CD4-positive, alpha-beta T cell treated with Interleukin-17A for 1 hour (primary cell): ENCODE results near the gene SLC2A2.

Source experiments
- DNase-seq: peaks from one replicate; pipeline ENCODE4 v3.0.0-alpha.2; 2020

SLC2A2 gene

GRCh38 chr3:171028025-171028778 lies 1.7 kb upstream of the SLC2A2 start:
- peak; percentile 10 for DNase-seq

GRCh38 chr3:171023566-171023965 lies 3.0 kb downstream of the SLC2A2 start:
- DNase-seq, result no peak

DNA sequence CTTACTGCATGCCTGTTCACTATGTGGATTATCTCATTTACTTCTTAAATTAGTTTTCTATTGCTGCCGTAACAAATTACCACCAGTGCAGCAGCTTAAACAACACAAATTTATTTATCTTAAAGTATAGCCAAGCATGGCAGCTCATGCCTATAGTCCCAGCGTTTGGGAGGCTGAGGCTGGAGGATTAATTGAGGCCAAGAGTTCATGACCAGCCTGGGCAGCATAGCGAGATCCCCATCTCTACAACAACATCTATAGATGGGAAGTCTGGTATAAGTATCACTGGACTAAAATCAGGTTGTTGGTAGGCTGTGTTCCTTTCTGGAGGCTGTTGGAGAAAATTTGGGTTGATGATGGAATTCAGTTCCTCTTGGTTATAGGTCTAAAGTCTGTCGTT lies 5.1 kb downstream of the SLC2A2 start:
- no peak for DNase-seq

DNA sequence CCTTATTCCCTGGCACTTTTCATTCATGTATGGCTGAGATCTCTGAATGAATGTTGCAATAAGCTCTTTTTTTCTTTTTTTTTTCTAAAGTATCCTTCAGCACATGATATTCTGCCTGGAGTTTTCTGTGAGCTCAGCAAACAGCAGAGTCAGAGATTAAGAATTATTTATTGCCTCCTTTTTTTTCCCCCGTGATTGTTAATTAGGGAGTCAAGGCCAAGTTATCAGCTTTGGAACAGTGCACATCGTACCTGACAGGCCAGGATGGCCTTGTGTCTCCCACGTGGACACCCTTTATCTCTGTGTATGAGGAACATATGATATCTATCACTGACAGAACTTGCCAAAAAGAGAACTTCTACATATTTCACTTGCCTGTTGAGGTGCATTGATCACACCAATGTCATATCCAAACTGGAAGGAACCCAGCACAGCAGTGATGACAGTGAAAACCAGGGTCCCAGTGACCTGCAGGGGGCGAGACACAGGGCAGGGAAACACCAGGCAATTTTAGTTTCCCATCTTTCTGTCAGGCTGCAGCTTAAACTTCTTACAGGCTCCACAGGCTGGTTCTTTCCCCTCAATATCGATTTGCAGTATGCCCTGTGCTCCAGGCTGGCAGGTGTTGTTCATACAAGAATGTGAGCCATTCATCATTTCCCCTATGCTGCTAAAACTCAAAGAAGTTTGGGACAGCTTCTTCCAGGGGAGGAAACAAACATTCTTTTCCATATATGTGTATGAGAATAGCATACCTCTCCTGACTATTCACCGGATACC lies 8.2 kb downstream of the SLC2A2 start:
- DNase-seq, result no peak

GRCh38 chr3:171013822-171014748 lies 12.4 kb downstream of the SLC2A2 start:
- no peak for DNase-seq

- DNase-seq, result no peak
Measured at GRCh38 chr3:171011873-171012336, 14.6 kb downstream of the SLC2A2 start.

DNA sequence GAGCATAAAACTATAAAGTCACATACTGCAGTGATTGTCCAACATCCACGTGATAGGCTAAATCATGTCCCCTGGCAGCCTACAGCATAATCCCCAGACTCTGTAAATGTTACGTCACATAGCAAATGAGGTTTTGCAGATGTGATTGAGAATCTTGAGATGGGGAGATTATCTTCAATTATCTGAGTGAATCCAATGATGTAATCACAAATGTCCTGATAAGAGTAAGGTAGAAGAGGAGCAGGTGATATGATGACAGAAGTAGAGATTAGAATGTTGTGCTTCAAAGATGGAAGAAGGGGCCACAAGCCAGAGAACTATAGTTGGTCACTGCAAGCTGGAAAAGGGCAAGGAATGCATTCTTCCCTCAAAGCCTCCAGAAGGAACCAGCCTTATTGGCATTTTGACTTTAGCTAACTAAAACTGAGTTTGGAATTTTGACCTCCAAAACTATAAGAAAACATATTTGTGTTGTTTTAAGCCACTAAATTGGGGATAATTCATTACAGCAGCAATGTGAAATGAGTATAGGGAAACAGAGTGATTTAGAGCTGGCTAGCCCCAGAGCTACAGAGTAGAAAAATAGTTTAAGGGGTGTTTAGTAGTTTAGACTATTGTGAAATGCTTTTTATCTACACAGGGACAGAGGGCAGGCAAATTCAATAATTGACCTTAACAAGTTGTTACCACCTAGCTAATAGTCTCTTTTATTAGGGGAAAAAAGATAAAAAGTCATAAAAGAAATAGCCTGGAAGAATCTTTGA lies 15.2 kb downstream of the SLC2A2 start:
- no peak for DNase-seq

- no peak for DNase-seq
Measured at GRCh38 chr3:171007316-171007715, 19.2 kb downstream of the SLC2A2 start.

DNA sequence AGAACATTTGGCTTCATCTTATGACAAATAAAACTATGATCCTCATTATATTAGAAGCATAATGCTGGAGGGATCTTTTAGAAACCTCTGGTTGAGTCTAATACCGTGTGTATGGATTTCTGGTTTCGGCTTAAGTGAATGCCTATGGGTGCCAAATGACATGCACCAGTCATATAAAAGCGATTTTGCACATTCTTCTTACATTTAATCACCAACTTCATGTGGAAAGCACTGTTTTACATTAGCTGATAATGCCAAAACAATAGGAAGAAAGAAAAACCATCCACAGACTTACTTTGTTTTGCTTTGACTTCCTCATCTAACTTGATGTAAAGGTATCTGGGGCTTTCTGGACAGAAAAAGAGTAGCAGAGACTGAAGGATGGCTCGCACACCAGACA lies 20.9 kb downstream of the SLC2A2 start:
- no peak for DNase-seq

- DNase-seq, result no peak
Measured at GRCh38 chr3:171001957-171002694, 24.4 kb downstream of the SLC2A2 start.

DNA sequence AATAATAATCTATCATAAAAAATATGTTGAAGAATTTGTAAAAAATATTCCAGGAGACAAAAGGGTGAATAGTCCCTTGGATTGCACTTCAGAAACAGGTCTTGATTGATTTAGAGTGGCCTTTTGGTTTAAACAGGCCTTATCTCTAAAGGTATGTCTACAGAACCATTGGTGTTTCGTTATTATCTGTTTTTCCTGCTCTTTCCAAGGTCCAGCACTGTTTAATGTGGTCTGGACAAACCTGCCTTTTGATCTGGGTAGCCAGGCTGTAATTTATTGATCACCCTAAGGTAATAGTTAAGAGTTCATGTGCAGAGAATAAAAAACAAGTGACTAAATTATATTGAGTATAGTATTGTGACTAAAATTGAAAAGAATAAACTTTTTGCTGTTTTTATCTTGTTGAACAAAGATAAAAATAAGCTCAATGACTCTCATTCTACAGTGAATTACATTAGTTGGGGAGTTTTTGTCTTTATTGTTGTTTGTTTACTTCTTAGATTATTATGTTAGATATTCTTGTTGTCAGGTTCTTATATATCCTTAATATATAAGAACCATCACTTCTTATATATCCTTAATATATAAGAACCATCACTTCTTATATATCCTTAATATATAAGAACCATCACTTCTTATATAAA lies 25.1 kb downstream of the SLC2A2 start:
- DNase-seq, result no peak

DNA sequence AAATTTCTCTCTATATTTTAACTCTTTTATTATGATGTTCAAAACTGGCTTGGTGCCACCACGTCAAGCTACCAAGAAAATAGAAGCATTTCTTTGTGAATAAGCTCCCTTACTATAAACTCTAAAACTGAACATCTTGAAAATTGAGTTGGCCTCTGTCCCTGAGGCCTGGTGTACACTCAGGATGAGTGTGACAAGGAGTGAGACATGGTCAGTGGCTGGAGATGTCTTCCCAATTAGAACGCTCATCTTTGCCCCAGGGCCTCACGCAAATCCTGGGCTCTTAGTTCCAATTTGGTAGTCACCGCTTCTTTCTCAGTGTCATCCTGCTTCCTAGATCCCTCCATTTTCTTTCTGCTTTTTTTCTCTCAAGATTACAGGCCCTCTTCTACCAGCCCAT lies 26.2 kb downstream of the SLC2A2 start:
- DNase-seq, result no peak

- DNase-seq, result no peak
Measured at GRCh38 chr3:170999737-171000242, 26.7 kb downstream of the SLC2A2 start.

DNA sequence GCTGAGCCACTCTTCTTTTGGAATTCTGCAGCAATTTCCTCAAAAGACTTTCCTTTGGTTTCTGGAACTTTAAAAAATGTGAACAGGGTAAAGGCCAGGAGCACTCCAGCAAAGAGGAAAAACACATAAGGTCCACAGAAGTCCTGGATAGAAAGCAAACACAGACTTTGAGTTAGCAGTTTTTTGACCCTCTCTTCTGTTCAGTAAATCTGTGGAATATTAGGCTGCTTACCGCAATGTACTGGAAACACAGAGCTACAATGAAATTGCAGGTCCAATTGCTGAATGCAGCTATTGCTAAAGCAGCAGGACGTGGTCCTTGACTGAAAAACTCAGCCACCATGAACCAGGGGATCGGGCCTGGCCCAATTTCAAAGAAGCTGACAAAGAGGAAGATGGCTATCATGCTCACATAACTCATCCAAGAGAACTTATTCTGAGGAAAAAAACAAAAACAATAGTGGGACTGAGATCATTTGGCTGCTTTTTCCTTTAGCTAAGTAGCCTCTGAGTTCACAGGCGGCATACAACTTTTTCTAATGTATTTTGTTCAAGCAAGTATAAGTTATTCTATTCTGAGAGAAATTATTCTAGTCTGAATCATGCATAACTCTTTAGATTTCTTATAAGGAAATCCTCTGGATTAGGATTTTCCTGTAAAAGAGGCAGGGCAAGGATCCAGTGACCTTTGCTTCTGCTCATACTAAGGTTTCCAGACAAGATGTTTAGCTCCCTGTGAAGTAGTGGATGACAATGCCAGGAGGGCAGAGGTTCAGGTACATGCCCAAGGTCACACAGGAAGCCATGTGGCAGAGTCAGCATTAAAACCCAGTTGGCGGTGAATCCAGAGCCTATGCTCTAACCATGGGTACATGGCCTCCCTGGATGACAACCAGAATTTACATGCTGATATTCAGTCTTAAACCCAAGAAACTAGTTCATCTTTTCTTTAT lies 28.3 kb downstream of the SLC2A2 start:
- DNase-seq, result no peak

GRCh38 chr3:170992854-170993253 lies 33.7 kb downstream of the SLC2A2 start:
- DNase-seq, result no peak

- DNase-seq, result no peak
Measured at GRCh38 chr3:170991664-170992063, 34.9 kb downstream of the SLC2A2 start.

GRCh38 chr3:170989100-170989648 lies 37.3 kb downstream of the SLC2A2 start:
- DNase-seq, result no peak

- no peak for DNase-seq
Measured at GRCh38 chr3:170988378-170988777, 38.1 kb downstream of the SLC2A2 start.

DNA sequence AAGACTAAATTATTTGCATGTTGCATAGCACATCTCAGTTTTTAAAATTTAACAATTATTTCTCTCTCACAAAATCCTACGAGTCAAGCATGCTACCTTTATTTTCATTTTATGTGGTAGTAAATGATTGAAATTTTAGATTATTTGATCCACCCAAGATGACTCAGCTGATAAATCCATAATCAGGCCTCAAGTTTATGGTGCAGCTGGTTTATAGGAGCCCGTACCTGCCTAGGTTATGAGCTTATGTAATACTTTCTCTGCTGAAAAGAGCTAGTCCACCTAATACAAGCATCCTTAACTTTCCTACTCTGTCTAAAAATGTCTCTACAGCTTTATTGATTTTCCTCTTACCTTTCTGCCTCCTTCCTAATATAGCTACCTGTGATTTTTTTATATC lies 41.2 kb downstream of the SLC2A2 start:
- DNase-seq, result no peak
